Neuronal stem cell (in vitro differentiated cells): Measurements from ENCODE around the gene SETD7.
A peak's percentile ranks its signal among the peaks of the same experiment; 100 is the strongest.

Source experiments
- DNase-seq: peaks from one replicate; pipeline ENCODE4 v3.0.0-alpha.2; 2013; ENCODE audit warnings: low spot score
- H2AFZ ChIP-seq: one replicate; pipeline ENCODE4 v1.6.1; 2013; ENCODE audit warnings: mild to moderate bottlenecking, low read length, inconsistent platforms
- H2AK5ac ChIP-seq: 2 replicates; pipeline ENCODE4 v1.6.1; 2013; ENCODE audit warnings: low read depth, mild to moderate bottlenecking, inconsistent platforms, low read length, moderate library complexity, mixed read lengths
- H2BK120ac ChIP-seq: 2 replicates; pipeline ENCODE4 v1.6.1; 2013; ENCODE audit warnings: low read depth, mild to moderate bottlenecking, inconsistent platforms, low read length, moderate library complexity, mixed read lengths
- H2BK12ac ChIP-seq: one replicate; pipeline ENCODE4 v1.6.1; 2013; ENCODE audit warnings: low read length, inconsistent platforms
- H2BK15ac ChIP-seq: 2 replicates; pipeline ENCODE4 v1.6.1; 2013; ENCODE audit warnings: mild to moderate bottlenecking, low read length, inconsistent platforms, mixed read lengths
- H2BK5ac ChIP-seq: one replicate; pipeline ENCODE4 v1.6.1; 2013; ENCODE audit warnings: inconsistent platforms, mild to moderate bottlenecking, low read length, moderate library complexity
- H3K14ac ChIP-seq: one replicate; pipeline ENCODE4 v1.6.1; 2013; ENCODE audit warnings: low read length, inconsistent platforms
- H3K18ac ChIP-seq: 2 replicates; pipeline ENCODE4 v1.6.1; 2013; ENCODE audit warnings: low read length, inconsistent platforms
- H3K23ac ChIP-seq: 2 replicates; pipeline ENCODE4 v1.6.1; 2013; ENCODE audit warnings: low read depth, mild to moderate bottlenecking, mixed read lengths, low read length, inconsistent platforms; ENCODE audit not compliant: poor library complexity
- H3K27ac ChIP-seq: replicated peaks from 3 replicates; pipeline ENCODE4 v1.5.1; 2013; ENCODE audit warnings: low read length, inconsistent platforms
- H3K27me3 ChIP-seq, 3 experiments: 2 replicates each; pipeline ENCODE4 v1.6.1; 2013; ENCODE audit warnings: low read length in 3 of 3, mild to moderate bottlenecking in 2 of 3, inconsistent platforms in 1 of 3, low read depth in 1 of 3, mixed read lengths in 1 of 3, moderate library complexity in 1 of 3; ENCODE audit not compliant: control insufficient read depth in 3 of 3, insufficient read depth in 3 of 3
- H3K36me3 ChIP-seq, 2 donors: replicated peaks in 1 of 2; 2 replicates each; pipeline ENCODE4 v1.6.1; 2013; ENCODE audit warnings: low read length in 2 of 2; ENCODE audit not compliant: control insufficient read depth in 2 of 2, insufficient read depth in 2 of 2
- H3K4ac ChIP-seq: 2 replicates; pipeline ENCODE4 v1.6.1; 2013; ENCODE audit warnings: inconsistent platforms, mild to moderate bottlenecking, low read length, moderate library complexity
- H3K4me1 ChIP-seq, 2 donors: 1 replicate in 1 of 2; 2 replicates in 1 of 2; pipeline ENCODE4 v1.6.1; 2013; ENCODE audit warnings: low read length in 2 of 2, low read depth in 1 of 2; ENCODE audit not compliant: control insufficient read depth in 2 of 2, insufficient read depth in 1 of 2
- H3K4me2 ChIP-seq: one replicate; pipeline ENCODE4 v1.6.1; 2013; ENCODE audit warnings: mild to moderate bottlenecking, low read length, inconsistent platforms; ENCODE audit not compliant: insufficient read depth, poor library complexity, severe bottlenecking
- H3K4me3 ChIP-seq, 2 donors: 2 replicates each; pipeline ENCODE4 v1.5.1; 2013; ENCODE audit warnings: low read length in 2 of 2, mild to moderate bottlenecking in 2 of 2, inconsistent platforms in 1 of 2, moderate library complexity in 1 of 2
- H3K79me1 ChIP-seq: one replicate; pipeline ENCODE4 v1.6.1; 2013; ENCODE audit warnings: low read depth, mild to moderate bottlenecking, inconsistent platforms, low read length, moderate library complexity
- H3K9ac ChIP-seq: one replicate; pipeline ENCODE4 v1.6.1; 2013; ENCODE audit warnings: mild to moderate bottlenecking, low read depth, low read length, inconsistent platforms; ENCODE audit not compliant: poor library complexity
- H3K9me3 ChIP-seq, 2 donors: replicated peaks in 1 of 2; 2 replicates each; pipeline versions ENCODE3 to v1.6.1; 2013; ENCODE audit warnings: low read length in 2 of 2, mild to moderate bottlenecking in 2 of 2, inconsistent platforms in 1 of 2, low read depth in 1 of 2, mixed read lengths in 1 of 2, moderate library complexity in 1 of 2; ENCODE audit not compliant: control insufficient read depth in 2 of 2, insufficient read depth in 1 of 2
- H4K8ac ChIP-seq: one replicate; pipeline ENCODE4 v1.6.1; 2013; ENCODE audit warnings: low read depth, mild to moderate bottlenecking, inconsistent platforms, low read length, moderate library complexity
- H4K91ac ChIP-seq: one replicate; pipeline ENCODE4 v1.6.1; 2013; ENCODE audit warnings: low read length, low read depth, mild to moderate bottlenecking, inconsistent platforms; ENCODE audit not compliant: poor library complexity
- WGBS, 2 donors: extraction: QIAGEN DNeasy Blood & Tissue Kit; methylation state at CpG; one replicate each; pipeline ENCODE4 v1.1.7; 2013; ENCODE audit warnings: missing lambda C conversion rate in 2 of 2, mixed read lengths in 1 of 2; ENCODE audit not compliant: insufficient read length in 2 of 2, insufficient replicate concordance in 1 of 2; ENCODE audit errors: extremely low coverage in 2 of 2; 5-methylcytosine and 5-hydroxymethylcytosine counted together

The SETD7 gene

DNA sequence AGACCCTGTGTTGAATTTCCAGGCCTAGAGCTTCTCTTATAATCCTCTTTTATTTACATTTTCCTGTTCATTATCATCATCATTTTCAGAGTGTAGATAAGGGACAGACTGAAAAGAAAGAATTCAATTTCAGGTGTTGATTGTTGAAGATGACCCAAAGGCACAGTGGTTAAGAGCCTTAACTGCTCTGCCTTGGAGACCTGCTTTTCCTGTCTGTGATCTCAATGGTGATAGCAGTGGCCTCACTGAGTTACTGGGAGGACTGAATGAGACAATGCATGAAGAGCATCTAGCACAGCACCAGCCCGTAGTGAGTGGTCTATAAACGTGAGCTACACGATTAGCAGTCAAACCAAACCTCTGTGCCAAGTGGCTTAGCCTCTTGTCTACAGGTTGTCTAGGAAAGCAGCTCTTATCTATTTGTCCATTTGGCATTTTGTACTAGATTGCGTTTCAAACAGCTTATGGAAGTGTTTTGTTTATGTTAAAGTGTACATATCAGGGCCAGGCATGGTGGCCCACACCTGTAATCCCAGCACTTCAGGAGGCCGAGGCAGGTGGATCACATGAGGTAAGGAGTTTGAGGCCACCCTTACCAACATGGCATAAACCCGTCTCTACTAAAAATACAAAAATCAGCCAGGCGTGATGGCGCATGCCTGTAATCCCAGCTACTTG lies 41.5 kb downstream of the SETD7 start:
- Histone ChIP-seq H3K27me3 (no peaks in the 10 kb centered on the region), H2AK5ac (no peak overlapping the region), H3K14ac (no peak overlapping the region), H3K4me3 (no peak overlapping the region), H3K4ac (no peak overlapping the region), H3K9ac (no peak overlapping the region), H2AFZ (no peak overlapping the region), H3K4me2 (no peak overlapping the region), H2BK12ac (no peak overlapping the region), H2BK5ac (no peak overlapping the region), H3K18ac (no peak overlapping the region), H3K9me3 (peaks cover 0 to 2% of the 10 kb centered on the region in 2 donors), H3K23ac (no peak overlapping the region), H2BK15ac (no peak overlapping the region), H2BK120ac (no peak overlapping the region), H4K8ac (no peak overlapping the region), H4K91ac (no peak overlapping the region), H3K36me3 (peaks cover 11 to 83% of the 10 kb centered on the region in 2 donors), H3K4me1 (peaks cover 1 to 7% of the 10 kb centered on the region in 2 donors), H3K27ac (no peak overlapping the region), H3K79me1 (no peaks in the 10 kb centered on the region)
- no peak for DNase-seq
- no CpG with 5 or more reads among the region's 8 CpGs for WGBS, 2 donors

DNA sequence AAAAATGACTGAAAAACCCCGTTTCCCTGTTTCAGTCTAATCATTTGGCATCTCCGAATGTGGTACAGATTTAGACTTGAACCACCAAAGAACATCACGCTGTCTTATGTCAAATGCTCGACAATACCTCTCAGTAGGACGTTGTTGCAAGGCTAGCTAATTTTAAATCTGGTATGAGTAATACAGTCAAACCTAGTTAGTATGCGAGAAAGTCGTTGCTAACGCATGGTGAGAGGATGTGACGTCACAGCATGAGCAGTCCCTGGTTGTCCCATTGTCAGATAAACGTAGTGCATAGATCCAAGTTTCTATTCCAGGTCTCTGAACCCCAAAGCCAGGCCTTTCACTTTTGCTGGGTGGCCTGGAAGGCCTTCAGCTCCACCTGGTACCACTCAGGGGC lies 44.7 kb downstream of the SETD7 start:
- H3K36me3 ChIP-seq: peaks cover 7 to 76% of the 10 kb centered on the region in 2 donors
- H3K4ac ChIP-seq: no peak overlapping the region
- peaks cover 0 to 2% of the 10 kb centered on the region in 2 donors for H3K9me3 ChIP-seq
- H2BK120ac ChIP-seq: no peak overlapping the region
- no peaks in the 10 kb centered on the region for H3K79me1 ChIP-seq
- H3K4me1 ChIP-seq: peaks cover 1 to 7% of the 10 kb centered on the region in 2 donors
- H2BK15ac ChIP-seq: no peak overlapping the region
- no peak for DNase-seq
- no peak overlapping the region for H2AFZ ChIP-seq
- H2BK12ac ChIP-seq: no peak overlapping the region
- H3K14ac ChIP-seq: no peak overlapping the region
- H3K27ac ChIP-seq: no peak overlapping the region
- no peak overlapping the region for H3K4me2 ChIP-seq
- no peak overlapping the region for H4K91ac ChIP-seq
- no peaks in the 10 kb centered on the region for H3K27me3 ChIP-seq
- H3K9ac ChIP-seq: no peak overlapping the region
- H3K23ac ChIP-seq: peak overlapping the region; percentile 1
- no peak overlapping the region for H2BK5ac ChIP-seq
- no peak overlapping the region for H3K18ac ChIP-seq
- no peak overlapping the region for H3K4me3 ChIP-seq
- H2AK5ac ChIP-seq: no peak overlapping the region
- H4K8ac ChIP-seq: no peak overlapping the region
- no CpG with 5 or more reads among the region's 10 CpGs for WGBS, 2 donors

GRCh38 chr4:139509727-139510410 lies 46.1 kb downstream of the SETD7 start:
- Histone ChIP-seq H3K18ac (no peak overlapping the region), H2BK120ac (no peak overlapping the region), H2BK12ac (no peak overlapping the region), H3K23ac (no peak overlapping the region), H4K8ac (no peak overlapping the region), H3K9me3 (peaks cover 0 to 2% of the 10 kb centered on the region in 2 donors), H4K91ac (no peak overlapping the region), H2AK5ac (no peak overlapping the region), H3K79me1 (no peaks in the 10 kb centered on the region), H3K27me3 (no peaks in the 10 kb centered on the region), H3K4me1 (peaks cover 1 to 7% of the 10 kb centered on the region in 2 donors), H2BK5ac (no peak overlapping the region), H3K14ac (no peak overlapping the region), H3K36me3 (peaks cover 5 to 68% of the 10 kb centered on the region in 2 donors), H3K4ac (no peak overlapping the region), H2BK15ac (no peak overlapping the region), H3K9ac (no peak overlapping the region), H3K4me3 (no peak overlapping the region), H2AFZ (no peak overlapping the region), H3K27ac (no peak overlapping the region), H3K4me2 (no peak overlapping the region)
- no peak for DNase-seq
- no CpG with 5 or more reads among the region's 6 CpGs for WGBS, 2 donors

DNA sequence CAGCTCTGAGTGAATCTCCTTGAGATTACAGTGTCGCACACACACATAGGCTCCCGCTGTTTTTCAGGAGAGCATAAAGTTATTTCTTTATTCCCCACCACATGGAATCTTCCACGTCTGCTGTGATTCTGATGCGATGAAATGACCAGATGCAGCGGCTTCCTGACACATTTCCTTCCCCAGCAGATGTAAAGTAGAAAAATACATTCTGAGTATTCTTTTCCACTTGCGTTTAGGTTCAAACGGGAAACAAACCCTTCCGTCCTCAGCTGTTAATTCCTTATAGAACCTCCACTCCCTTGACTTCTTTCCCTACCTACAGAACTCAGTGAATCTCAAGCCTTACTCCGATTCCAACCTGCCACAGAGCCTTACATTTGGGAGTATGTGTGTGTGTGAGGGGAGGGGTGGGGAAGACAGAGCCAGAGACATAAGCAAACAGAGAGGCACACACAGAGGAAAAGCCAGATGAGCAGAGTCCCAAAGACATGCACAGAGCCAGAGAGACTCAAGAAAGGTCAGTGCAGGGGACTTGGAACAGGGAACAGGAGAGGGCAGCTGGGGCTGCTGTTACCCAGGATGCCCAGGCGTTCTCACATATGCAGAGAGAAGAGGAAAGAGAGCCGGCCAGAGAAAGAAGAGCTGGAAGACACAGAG lies 47.3 kb downstream of the SETD7 start:
- no peak overlapping the region for H3K14ac ChIP-seq
- no peak for DNase-seq
- no peak overlapping the region for H2AK5ac ChIP-seq
- no peak overlapping the region for H3K4ac ChIP-seq
- WGBS, 2 donors: no CpG with 5 or more reads among the region's 11 CpGs
- H3K18ac ChIP-seq: no peak overlapping the region
- H3K36me3 ChIP-seq: peaks cover 5 to 57% of the 10 kb centered on the region in 2 donors
- no peak overlapping the region for H3K27ac ChIP-seq
- H3K23ac ChIP-seq: no peak overlapping the region
- H3K9me3 ChIP-seq: peaks cover 1% of the 10 kb centered on the region in 2 donors
- H2BK5ac ChIP-seq: no peak overlapping the region
- H3K79me1 ChIP-seq: no peaks in the 10 kb centered on the region
- H2BK15ac ChIP-seq: no peak overlapping the region
- no peaks in the 10 kb centered on the region for H3K27me3 ChIP-seq
- H3K4me1 ChIP-seq: peaks cover 1 to 7% of the 10 kb centered on the region in 2 donors
- no peak overlapping the region for H3K4me2 ChIP-seq
- no peak overlapping the region for H4K91ac ChIP-seq
- H3K4me3 ChIP-seq: no peak overlapping the region
- H4K8ac ChIP-seq: no peak overlapping the region
- H2BK120ac ChIP-seq: no peak overlapping the region
- no peak overlapping the region for H2AFZ ChIP-seq
- no peak overlapping the region for H3K9ac ChIP-seq
- H2BK12ac ChIP-seq: no peak overlapping the region
